Measurements from ENCODE around the gene AHCYL1. TPM values are rescaled to one million over a fixed set of nuclear protein-coding genes. Genes with fewer than 3 reads are reported as not detected.

AHCYL1 gene
- total and polyA plus RNA-seq, 2 donors (not counting 1 experiment from before 2014, with no cell fraction given), result 24.3 to 51.4 TPM

- peaks cover 8 to 16% of the 10 kb centered on the region in 2 experiments for H3K36me3 ChIP-seq (replicated peaks in 1 of 2; ENCODE audit: control extremely low read depth in 1 of 2, control insufficient read depth in 1 of 2, extremely low read depth in 1 of 2, insufficient read depth in 2 of 2, low read length in 1 of 2)
- no peaks in the 10 kb centered on the region for H3K9me3 Mint-ChIP-seq (ENCODE audit: insufficient read depth)
- no peak overlapping the region for H2AFZ ChIP-seq (ENCODE audit: insufficient read depth, low read depth, low read length, poor library complexity, severe bottlenecking)
- ATAC-seq (ENCODE audit: low read depth), result no peak
- TF ChIP-seq EZH2 (IDR thresholded peaks at IDR 0.05; ENCODE audit: borderline replicate concordance, insufficient read depth, low read depth, low read length, poor library complexity, severe bottlenecking), result no peak
- no peak for TF ChIP-seq CTCF (IDR thresholded peaks at IDR 0.05)
- H3K27ac Mint-ChIP-seq, result no peak overlapping the region
- H3K79me2 ChIP-seq (ENCODE audit: control insufficient read depth, insufficient read depth, low read length), result peaks cover 64% of the 10 kb centered on the region
- ChIA-PET POLR2A (no interaction called here), CTCF (interaction anchor here (1.0 to 2.8 kb wide), 4 partner anchors 9 to 354 kb away, joined by 3 to 17 read pairs (median 6); partner anchors contain the start of gene AHCYL1)
- H4K20me1 ChIP-seq (ENCODE audit: control insufficient read depth, insufficient read depth, low read length, poor library complexity, severe bottlenecking), result peaks cover 42% of the 10 kb centered on the region
- no peak overlapping the region for H3K4me3 Mint-ChIP-seq
- DNase-seq, result no peak
- WGBS (ENCODE audit: insufficient coverage), result 71% methylated on average over 1 of the region's 3 CpGs
- H3K4me1 Mint-ChIP-seq, result peaks cover 21% of the 10 kb centered on the region
- H3K9me3 ChIP-seq (ENCODE audit: control extremely low read depth in 1 of 3, control insufficient read depth in 2 of 3, insufficient read depth in 1 of 3, low read length in 2 of 3), result no peaks in the 10 kb centered on the region
- no peaks in the 10 kb centered on the region for H3K27me3 Mint-ChIP-seq
- H3K4me2 ChIP-seq (replicated peaks; ENCODE audit: low read depth, low read length, poor library complexity, severe bottlenecking), result no peak overlapping the region
- H3K4me3 ChIP-seq (ENCODE audit: control extremely low read depth in 1 of 5, extremely low read depth in 1 of 5, insufficient read depth in 1 of 5, low read depth in 2 of 5, low read length in 4 of 5), result no peak overlapping the region
- peaks cover 4 to 7% of the 10 kb centered on the region in 2 donors for H3K4me1 ChIP-seq (ENCODE audit: control insufficient read depth in 2 of 2, insufficient read depth in 2 of 2, low read length in 2 of 2)
- H3K27me3 ChIP-seq (replicated peaks in 1 of 4; ENCODE audit: control extremely low read depth in 1 of 4, control insufficient read depth in 3 of 4, insufficient read depth in 4 of 4, low read length in 3 of 4), result no peaks in the 10 kb centered on the region
- no peak overlapping the region for H3K27ac ChIP-seq (ENCODE audit: low read length in 2 of 2)
- no peak overlapping the region for H3K9ac ChIP-seq (ENCODE audit: low read length)
- intact Hi-C loops (cut with micrococcal nuclease), result no loop called here
Measured at GRCh38 chr1:109993885-109994284, 9.3 kb downstream of the AHCYL1 start.

DNA sequence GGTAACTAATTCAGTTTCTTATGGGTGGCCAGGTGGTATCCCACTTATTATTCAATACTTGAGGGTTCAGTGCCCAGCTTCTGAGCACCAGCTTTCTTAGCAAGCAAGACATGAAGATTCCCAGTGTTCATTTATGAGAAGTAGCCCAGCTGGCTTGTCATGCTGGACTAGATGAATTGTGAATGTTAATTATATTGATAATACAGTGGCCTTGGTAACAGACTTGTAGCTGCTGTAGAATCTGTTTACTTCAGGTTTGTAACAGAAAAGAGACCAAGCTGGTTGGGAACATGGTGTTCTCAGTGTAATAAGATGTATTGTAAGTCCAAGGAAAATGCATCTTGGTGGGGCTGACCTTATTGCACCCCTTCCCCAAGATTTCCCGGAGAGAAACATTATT, 10.1 kb downstream of the AHCYL1 start:
- H3K79me2 ChIP-seq (ENCODE audit: control insufficient read depth, insufficient read depth, low read length), result peaks cover 59% of the 10 kb centered on the region

More for the DNA sequence above, 10.1 kb downstream of the AHCYL1 start:
- Mint-ChIP-seq H3K27me3 (no peaks in the 10 kb centered on the region), H3K27ac (no peak overlapping the region), H3K4me1 (peaks cover 17% of the 10 kb centered on the region), H3K9me3 (ENCODE audit: insufficient read depth) (no peaks in the 10 kb centered on the region), H3K4me3 (no peak overlapping the region)
- H3K9me3 ChIP-seq (ENCODE audit: control extremely low read depth in 1 of 3, control insufficient read depth in 2 of 3, insufficient read depth in 1 of 3, low read length in 2 of 3), result no peaks in the 10 kb centered on the region
- H3K9ac ChIP-seq (ENCODE audit: low read length), result no peak overlapping the region
- TF ChIP-seq EZH2 (IDR thresholded peaks at IDR 0.05; ENCODE audit: borderline replicate concordance, insufficient read depth, low read depth, low read length, poor library complexity, severe bottlenecking), result no peak
- TF ChIP-seq CTCF (IDR thresholded peaks at IDR 0.05), result no peak
- no peak overlapping the region for H3K4me2 ChIP-seq (replicated peaks; ENCODE audit: low read depth, low read length, poor library complexity, severe bottlenecking)
- intact Hi-C loops (cut with micrococcal nuclease), result no loop called here
- no peaks in the 10 kb centered on the region for H3K27me3 ChIP-seq (replicated peaks in 1 of 4; ENCODE audit: control extremely low read depth in 1 of 4, control insufficient read depth in 3 of 4, insufficient read depth in 4 of 4, low read length in 3 of 4)
- H2AFZ ChIP-seq (ENCODE audit: insufficient read depth, low read depth, low read length, poor library complexity, severe bottlenecking), result no peak overlapping the region
- POLR2A ChIA-PET, result no interaction called here
- no peak overlapping the region for H3K27ac ChIP-seq (ENCODE audit: low read length in 2 of 2)
- peaks cover 4 to 7% of the 10 kb centered on the region in 2 donors for H3K4me1 ChIP-seq (ENCODE audit: control insufficient read depth in 2 of 2, insufficient read depth in 2 of 2, low read length in 2 of 2)
- DNase-seq, result no peak
- no CpG with 5 or more reads among the region's 1 CpG for WGBS (ENCODE audit: insufficient coverage)
- peaks cover 42% of the 10 kb centered on the region for H4K20me1 ChIP-seq (ENCODE audit: control insufficient read depth, insufficient read depth, low read length, poor library complexity, severe bottlenecking)
- peaks cover 8 to 16% of the 10 kb centered on the region in 2 experiments for H3K36me3 ChIP-seq (replicated peaks in 1 of 2; ENCODE audit: control extremely low read depth in 1 of 2, control insufficient read depth in 1 of 2, extremely low read depth in 1 of 2, insufficient read depth in 2 of 2, low read length in 1 of 2)
- H3K4me3 ChIP-seq (ENCODE audit: control extremely low read depth in 1 of 5, extremely low read depth in 1 of 5, insufficient read depth in 1 of 5, low read depth in 2 of 5, low read length in 4 of 5), result no peak overlapping the region
- CTCF ChIA-PET, result interaction anchor here (1.0 to 2.8 kb wide), 3 partner anchors 10 to 218 kb away, joined by 3 to 17 read pairs (median 10); partner anchors contain the start of gene AHCYL1
- ATAC-seq (ENCODE audit: low read depth), result no peak

Measured in B cell (primary cell).